NB4 (cell line): ENCODE results near the gene FAM200C.

Experiments used
- MYC ChIP-seq: IDR thresholded peaks from 2 replicates; pipeline ENCODE4 v1.6.1; 2011; ENCODE audit warnings: low read depth, low read length
- POLR2A ChIP-seq: IDR thresholded peaks from 2 replicates; pipeline ENCODE4 v1.6.1; 2011; ENCODE audit warnings: mild to moderate bottlenecking; ENCODE audit not compliant: insufficient read length; ENCODE audit errors: extremely low read depth
- TF ChIP-seq, protein P1 (sequence below): IDR thresholded peaks from 2 replicates; pipeline ENCODE4 v1.6.1; 2011; ENCODE audit warnings: low read depth, low read length
- TF ChIP-seq, protein P2 (sequence below): IDR thresholded peaks from one replicate; pipeline ENCODE4 v1.5.1; 2012; ENCODE audit warnings: low read depth, low read length

DNA sequence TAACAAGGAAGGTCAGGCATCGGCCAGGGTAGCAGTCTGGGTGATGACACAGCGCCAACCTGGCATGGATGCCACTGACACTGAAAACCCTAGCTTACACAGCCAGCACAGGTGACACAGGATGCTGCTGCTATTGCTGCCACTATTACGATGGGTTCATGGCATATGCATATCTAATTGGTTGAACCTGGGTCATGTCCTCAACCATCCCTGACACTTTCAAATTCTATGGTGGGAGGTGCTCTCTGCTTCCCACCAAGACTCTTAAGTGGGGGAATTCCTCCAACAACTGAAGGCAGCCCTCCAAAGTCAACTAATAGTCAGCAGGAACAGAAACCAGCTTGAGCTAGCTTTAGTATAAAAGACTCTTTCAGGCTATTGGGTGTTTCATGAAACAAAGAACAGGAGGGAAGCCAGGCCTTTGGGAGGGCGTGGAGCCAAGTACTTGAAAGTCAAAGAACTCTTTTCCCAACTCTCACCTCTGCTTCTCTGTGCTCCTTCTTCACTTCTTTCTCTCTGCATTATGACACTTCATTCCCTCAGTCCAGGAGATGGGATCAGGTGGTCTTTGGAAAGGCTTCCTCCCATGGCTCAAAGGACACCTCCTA, 43.1 kb upstream of the FAM200C start:
- TF ChIP-seq, protein P1, sequence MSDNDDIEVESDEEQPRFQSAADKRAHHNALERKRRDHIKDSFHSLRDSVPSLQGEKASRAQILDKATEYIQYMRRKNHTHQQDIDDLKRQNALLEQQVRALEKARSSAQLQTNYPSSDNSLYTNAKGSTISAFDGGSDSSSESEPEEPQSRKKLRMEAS: no peak
- TF ChIP-seq MYC (no peak), POLR2A (no peak)
- TF ChIP-seq, protein P2, sequence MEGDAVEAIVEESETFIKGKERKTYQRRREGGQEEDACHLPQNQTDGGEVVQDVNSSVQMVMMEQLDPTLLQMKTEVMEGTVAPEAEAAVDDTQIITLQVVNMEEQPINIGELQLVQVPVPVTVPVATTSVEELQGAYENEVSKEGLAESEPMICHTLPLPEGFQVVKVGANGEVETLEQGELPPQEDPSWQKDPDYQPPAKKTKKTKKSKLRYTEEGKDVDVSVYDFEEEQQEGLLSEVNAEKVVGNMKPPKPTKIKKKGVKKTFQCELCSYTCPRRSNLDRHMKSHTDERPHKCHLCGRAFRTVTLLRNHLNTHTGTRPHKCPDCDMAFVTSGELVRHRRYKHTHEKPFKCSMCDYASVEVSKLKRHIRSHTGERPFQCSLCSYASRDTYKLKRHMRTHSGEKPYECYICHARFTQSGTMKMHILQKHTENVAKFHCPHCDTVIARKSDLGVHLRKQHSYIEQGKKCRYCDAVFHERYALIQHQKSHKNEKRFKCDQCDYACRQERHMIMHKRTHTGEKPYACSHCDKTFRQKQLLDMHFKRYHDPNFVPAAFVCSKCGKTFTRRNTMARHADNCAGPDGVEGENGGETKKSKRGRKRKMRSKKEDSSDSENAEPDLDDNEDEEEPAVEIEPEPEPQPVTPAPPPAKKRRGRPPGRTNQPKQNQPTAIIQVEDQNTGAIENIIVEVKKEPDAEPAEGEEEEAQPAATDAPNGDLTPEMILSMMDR: no peak
